HG03571 (cell line): ENCODE measurements around the gene NR2C2.

Source experiments
- ATAC-seq: cut with Tn5 transposase; IDR thresholded peaks from one replicate; pipeline ENCODE4 v1.9.1; 2021; ENCODE audit not compliant: unreplicated experiment

The NR2C2 gene

DNA sequence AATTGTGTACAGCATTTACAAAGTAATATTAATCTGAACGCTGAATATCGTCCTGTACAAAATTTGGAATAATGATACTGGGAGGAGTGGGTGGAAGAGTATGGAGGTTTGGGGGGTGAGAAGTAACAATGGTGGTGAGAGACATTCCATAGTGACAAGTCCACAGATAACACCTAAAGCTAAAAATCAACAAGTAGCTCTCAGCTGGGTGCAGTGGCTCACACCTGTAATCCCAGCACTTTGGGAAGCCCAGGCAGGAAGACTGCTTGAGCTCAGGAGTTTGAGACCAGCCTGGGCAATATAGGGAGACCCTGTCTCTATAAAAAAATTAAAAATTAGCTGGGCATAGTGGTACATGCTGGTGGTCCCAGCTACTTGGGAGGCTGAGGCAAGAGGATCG is 112.6 kb downstream of the NR2C2 start:
- no peak for ATAC-seq

DNA sequence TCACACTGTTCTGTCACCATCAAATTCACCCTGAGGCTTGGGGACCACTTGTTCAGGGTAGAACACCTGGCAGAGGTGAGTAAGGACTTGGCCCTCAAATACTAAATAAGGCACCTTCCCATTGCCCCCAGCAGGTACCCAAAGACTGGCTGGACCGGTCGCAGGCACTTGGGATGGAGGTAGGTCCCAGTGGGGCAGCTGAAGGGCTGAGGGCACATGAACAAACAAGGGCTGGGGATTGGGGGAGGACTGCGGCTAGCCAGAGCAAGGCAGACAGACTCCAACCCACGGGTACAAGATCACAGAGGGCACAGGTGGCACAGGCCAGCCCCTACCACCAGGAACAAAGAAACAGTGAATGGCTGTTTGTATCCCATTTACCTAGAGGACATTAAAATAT is 115.9 kb downstream of the NR2C2 start:
- no peak for ATAC-seq

DNA sequence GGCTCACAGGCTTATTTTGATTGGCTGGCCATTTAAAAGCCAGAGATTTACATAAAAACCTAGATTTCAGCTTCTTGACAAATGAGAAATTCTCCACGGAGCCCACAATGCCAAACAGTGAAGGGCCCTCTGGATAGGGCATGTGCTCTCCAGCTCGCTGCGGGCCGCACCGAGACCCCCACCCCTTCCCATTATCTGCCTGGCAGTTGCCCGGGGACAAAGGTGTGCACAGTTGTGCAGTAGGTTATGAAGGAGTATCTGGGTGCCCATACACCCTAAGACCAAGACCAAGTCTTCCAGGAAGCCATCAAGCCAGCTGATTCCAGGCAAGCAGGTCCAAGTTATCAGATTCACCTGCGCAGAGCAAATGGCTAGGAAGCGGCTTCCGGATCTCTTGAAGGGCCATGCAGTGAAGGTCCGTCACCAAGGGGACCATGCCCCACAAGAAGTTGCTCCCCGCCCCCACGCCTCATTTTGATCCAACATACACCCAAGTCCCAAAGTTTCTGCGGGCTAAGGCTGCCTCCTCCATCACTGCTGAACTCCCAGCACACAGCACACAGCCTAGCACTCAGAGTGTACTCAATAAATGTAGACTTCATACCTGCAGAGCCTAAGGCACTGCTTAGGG is 116.4 kb downstream of the NR2C2 start:
- ATAC-seq = no peak

DNA sequence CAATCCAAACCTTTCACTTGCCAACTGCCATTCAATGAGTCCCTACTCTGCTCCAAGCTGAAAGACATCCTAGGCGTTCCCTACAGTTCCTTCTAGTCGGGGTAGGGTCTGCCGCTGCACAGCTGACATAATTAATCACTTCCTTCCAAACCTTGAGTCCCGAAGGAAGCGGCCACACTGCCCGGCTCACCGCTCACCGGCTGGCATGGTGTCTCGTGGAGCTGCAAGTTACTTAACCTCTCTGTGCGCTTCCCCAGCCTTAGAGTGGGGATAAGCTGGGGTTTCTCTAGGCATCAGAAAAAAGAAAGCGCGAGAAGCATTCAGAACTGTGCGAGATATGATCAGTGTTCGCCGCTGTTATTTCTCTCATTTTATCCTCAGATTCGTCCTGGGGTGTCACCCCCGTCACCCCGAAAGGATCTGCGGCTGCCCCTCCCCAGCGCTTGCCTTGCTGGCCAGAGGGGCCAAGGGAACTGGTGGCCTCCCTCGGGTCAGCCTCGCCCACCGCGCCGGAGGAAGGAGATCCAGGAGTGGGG is 117.0 kb downstream of the NR2C2 start:
- no peak for ATAC-seq

DNA sequence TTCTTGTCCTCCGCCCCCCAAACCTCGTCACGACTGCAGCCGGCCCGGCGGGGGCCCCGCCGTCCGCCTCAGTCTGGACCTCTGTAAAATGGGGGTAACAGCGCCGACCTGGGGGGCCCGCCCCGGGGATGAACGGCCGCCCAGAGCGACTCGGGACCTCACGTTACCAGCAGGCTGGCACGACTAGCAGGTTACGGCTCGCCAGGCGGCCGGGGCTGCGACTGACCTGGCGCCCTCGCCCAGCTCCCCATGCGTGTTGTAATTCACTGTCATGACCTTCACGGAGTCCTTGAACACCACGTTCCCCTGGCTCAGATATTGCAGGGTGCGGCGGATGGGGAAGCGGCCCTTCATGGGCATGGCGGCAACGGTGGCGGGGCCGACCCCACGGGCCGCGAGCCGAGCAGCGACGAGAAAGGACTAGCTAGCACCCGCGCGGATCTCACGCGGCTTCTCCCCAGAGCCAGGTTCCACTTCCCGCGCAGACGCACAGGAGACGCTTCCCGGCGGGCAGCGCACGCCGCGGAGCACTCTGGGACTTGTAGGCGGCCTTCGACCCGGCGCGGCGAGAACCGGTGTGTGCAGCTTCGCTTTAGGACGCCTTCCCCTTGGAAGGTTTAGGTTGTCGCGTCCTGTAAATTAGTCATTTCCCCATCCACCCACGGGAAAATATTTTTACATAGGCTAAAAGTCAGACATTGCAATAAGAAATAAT is 117.6 kb downstream of the NR2C2 start, which contains the start of gene MRPS25:
Gene MRPS25 (minus strand): TSS at position 481 of the 715 bp plus-strand sequence. CDS start 121 bp downstream, at position 360.
- peak; percentile 96 for ATAC-seq

DNA sequence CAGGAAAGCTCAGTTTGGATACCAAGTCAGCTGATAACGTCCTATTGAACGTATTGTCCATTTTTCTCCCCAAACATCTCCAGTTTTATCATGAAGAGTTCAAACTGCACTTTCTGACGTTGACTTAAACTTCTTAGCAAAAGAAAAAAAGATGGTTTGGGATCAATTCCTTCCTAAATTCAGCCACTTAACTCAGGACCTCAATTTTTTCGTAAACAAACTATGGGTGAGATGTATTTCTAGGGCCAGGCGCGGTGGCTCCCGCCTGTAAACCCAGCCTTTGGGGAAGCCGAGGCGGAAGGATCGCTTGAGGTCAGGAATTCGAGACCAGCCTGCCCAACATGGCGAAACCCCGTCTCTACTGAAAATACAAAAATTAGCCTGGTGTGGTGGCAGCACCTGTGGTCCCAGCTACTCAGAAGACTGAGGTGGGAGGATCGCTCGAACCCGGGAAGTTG is 118.2 kb downstream of the NR2C2 start:
- no peak for ATAC-seq

DNA sequence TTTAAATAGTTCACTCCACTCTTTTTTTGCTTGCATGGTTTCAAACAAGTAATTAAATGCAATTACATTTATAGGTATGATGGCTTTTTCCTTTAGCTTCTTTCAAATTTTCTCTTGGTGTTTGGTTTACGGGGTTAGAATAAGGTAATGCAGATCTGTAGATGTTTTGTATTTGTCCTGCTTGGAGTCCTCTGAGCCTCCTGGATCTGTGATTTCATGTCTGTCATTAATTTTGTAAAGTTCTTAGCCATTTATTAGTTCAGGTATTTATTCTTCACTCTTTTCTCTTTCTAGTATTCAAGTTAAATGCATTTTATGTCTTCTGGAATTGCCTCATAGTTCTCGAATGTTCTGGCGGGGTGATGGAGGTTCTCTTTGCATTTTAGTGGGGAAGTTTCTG is 119.1 kb downstream of the NR2C2 start:
- ATAC-seq = no peak

DNA sequence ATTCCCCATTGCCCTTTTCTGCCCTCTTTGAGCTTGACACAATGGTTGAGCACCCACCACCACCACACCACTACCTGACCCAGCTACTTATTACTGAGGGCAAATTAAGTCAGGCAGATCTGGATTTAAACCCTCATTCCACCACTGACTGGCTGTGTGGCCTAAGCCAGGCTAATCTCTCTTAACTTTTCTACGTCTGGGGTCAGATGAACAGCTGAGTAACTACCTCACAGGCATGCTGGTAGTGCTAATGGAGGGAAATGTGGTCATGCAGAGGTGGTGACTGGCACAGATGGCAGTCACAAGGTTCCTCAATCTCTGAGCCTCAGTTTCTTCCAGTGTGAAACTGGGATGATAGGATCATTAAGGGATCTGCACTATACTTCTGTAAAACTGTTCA is 122.1 kb downstream of the NR2C2 start:
- ATAC-seq = no peak

DNA sequence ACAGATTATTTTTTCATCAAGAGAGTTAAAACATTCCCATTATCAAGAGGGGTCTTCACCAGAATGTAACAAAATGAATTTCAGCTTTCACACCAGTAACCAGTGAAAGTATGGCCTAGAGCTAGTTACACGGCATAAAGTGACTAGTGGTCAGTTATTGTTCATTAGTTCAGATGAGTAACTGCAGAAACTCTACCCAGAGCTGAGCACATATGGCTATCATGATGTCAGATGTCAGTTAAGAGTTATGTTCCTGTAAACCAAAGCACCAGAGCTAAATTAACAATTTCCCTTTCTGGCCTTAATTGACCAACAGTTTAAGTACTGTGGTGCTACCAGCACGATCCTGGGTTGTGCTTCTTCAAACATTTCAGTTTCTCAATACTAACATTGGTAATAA is 124.3 kb downstream of the NR2C2 start:
- ATAC-seq = no peak

DNA sequence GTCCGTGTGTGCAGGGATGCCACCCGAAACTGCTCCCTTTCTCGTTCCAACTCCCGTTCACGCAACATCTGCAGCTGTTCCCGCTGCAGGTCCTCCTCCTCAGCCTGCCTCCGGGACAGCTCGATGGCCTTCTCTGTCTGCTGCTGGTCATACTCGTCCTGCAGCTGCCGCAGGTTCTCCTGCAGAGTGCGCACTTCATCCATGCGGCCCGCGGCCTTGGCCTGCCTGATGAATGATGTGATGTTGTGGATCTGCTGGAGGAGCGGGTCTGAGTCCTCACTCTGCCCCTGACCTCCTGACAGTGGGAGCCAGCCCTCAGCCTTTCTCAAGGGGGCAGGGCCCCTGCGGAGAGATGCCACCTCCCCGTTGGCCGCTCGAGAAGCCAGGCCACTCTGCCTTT is 127.1 kb downstream of the NR2C2 start:
- ATAC-seq = no peak

DNA sequence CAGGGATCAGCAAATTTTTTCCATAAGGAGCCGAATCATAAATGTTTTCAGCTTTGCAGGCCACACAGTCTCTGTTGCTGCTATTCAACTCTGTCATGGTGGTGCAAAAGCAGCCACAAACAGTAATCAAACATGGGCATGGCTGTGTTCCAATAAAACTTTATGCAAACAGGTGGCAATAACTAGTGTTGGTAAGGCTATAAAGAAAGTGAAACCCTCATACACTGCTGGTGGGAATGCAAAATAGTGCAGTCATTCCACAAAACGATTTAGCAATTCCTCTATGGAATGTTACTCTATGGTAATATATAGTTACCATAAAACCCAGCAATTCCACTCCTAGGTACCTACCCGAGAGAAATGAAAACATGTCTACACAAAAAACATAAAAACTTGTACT is 131.7 kb downstream of the NR2C2 start:
- no peak for ATAC-seq

DNA sequence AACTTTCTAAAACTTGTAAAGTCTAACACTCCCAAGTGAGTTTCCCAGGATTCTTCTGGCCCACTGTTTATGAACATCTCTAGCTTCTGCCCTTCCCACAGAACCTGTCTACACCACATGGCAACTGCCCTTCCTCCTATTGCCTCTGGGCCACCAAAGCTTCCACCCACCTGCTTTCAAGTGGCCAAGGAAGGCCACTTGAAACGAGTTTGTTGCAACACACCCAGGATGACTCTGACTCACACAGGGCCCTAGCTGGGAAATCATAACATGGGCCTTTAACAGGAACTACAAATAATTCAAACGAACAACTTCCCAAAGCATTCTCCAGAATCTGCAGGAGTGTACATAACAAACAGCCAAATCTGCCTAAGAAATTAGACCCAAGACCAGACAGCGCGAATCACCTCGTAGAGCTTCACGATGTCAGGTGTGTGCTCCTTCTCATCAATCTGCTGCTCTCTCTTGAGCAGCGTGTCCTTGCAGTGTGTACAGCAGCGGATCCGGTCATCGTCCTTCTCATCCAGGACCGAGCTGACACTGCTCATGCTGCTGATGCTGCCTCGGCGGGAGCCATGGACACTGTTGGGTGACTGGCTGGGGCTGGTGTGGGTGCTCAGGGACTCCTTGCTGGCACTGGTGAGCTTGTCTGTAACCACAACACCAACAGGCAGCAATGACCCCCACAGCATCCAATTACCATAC is 134.7 kb downstream of the NR2C2 start:
- no peak for ATAC-seq

DNA sequence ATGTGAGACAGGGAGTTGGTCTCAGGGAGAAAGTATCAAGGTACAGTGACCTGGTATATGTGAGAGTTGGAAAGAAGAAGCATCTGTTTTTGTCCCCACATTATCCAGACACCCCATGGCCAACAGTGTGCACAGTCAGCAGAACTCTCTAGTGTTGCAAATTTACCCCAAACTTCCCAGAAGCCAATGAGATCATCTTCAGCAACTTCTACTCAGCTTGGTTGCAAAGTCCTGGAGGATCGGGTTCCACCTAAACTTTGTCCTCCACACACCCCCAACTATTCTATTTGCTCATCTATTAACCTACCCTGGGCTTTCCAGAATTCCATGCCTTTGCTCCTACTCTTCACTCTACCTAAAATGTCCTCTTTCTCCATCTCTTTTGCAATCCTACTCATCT is 135.9 kb downstream of the NR2C2 start:
- ATAC-seq = no peak

DNA sequence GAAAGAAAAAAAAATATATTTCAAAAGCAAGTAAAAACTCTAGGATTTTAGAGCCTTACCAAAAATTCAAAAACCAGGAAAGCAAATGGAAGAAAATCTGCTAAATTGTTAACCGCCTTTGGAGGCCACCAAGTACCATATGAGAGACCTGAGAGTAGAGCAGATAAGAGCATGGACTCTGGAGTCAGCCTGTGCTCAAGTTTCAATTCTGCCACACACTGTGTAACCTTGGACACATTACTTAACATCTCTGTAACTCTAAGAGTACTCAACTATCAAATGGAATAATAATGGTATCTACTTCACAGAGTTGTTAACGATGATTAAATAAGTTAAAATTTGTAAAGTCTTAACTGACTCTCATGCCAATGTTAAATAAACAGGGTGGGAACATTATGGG is 138.9 kb downstream of the NR2C2 start:
- ATAC-seq = no peak

DNA sequence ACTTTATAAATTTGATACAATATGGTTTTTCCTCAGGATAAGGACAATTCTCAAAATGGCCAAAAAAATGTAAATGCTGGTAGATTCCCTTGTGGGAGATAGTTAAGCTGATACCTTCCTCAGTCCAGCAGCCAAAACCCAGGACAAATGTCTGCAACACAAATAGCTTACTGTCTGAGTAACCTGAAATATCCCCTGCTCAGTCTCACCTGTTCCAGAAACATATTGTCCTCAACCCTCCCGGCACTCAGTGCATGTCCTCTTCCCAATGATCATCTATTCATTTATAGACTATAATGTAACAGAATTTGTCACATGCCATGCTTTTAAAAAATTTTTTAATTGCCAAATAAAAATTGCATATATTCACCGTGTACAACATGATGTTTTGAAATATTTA is 139.3 kb downstream of the NR2C2 start:
- no peak for ATAC-seq

DNA sequence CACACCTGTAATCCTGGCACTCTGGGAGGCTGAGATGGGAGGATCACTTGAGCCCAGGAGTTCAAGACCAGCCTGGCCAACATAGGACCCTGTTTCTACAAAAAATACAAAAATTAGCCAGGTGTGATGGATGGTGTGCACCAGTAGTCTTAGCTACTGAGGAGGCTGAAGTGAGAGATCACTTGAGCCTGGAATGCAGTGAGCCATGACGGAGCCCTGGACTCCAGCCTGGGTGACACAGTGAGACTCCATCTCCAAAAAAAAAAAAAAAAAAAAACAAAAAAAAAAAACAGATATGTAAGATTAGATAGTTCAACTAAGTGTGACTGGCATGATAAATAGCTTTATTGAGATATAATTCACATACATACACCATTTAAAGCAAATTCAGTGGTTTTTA is 141.8 kb downstream of the NR2C2 start:
- ATAC-seq = no peak

DNA sequence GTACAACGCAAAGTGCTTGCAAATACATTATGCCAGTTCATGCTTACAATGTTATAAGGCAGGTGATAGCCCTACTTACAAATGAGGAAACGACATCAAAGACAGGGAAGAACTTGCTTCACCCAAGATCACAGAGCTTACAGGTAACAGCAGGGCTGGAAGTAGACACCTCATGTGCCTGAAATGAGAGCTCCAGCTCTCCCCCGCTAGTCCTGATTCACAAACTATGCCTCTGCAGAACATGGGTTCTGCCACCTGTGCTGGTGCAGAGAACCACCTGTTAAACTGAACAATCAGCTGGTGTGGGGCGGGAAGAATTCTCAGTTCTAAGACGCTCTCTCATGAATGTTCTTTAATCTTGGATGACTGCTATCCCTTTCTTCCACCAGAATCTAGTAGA is 144.2 kb downstream of the NR2C2 start:
- ATAC-seq = no peak

DNA sequence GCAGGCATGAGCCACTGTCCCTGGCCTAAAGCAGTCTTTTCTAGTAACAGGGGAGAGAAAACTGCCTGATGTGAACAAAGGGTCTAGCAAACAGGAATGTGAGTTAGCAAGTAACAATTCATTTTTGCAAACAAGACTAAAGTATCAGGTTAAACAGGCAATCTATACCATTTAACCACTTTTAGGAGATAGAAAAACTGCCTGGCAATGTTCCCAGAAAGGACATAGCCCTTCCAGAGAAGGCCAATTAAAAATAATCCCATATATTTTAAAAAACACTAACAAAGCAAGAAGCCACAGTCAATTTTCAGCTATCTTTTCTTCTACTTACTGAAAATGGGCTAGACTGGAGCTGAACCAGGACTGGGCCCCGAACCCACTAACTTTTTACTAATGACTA is 145.3 kb downstream of the NR2C2 start:
- ATAC-seq = no peak

DNA sequence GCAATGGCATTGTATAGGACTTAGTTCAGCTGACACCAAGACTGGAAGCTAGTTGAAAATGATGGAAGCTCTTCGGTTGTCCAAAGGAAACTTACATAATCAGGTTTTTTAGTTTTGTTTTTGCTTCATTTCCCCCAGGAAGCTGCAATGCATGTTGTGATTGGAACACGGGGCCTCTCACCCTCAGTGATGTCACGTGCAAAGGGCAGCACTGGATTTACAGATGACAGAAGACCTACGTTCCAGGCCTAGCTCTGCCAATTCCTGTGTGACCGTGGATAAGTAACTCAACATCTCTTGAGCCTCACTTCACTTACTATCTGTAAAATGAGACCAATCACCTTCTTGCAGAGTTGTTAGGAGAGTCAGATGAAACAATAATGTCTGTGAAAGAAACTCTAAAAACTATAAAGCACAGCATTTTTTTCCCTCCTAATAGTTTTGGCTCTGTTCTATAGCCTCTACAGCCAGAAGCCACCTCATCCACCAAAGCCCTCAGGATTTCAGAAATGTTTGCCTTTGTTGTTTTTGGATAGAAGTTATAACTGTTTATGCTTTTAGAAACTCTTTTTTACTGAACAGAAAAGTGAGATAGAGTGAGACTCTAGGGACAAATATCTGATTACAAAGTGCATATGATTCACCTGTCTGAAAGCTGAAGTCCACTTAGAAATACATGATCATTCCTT is 146.9 kb downstream of the NR2C2 start:
- ATAC-seq = no peak

DNA sequence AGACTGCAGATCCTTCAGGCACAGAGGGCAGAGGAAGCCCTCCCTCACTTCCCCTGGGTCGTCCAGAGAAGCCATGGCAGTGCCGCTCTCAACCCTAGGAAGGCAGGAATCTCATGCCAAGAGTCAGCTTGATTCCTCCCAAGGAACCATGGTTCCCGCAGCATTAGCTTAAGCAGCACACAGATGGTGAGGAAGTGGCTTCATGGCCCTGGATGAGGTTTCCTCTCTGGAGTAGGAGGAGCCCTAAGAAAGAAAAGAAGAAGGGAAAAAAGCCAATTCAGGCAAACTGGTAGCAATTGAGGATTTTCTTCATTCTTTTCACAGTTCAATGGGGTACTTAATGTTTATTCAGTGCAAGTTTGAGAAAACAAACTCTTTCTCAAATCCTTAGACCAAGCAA is 148.7 kb downstream of the NR2C2 start:
- no peak for ATAC-seq

DNA sequence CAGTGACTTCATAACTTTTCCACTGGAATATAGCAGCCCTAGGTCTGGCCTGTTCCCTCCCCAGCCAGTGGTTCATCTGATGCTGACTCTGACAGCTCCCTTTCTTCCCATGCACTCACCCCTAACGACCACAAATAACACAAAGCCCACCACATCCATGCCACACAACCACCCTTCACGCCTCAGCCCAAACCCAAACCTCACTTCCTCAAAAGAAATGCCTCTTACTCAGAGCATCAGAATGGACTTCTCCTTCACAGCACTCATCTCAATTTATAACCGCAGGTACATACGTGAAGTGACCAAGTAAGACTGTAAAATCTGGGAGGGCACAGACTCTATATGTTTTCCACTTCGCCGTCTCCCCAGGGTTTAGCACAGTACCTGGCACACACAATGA is 150.5 kb downstream of the NR2C2 start:
- ATAC-seq = no peak
